Ascending aorta (tissue), 2 donors: ENCODE measurements around the gene LAMTOR5. TPM values are rescaled to one million over a fixed set of nuclear protein-coding genes. Genes with fewer than 3 reads are reported as not detected.

Experiments used
- DNase-seq, 2 donors: peaks; one replicate each; pipeline ENCODE4 v3.0.0-alpha.2; 2019; ENCODE audit warnings: low spot score in 2 of 2
- H3K27ac ChIP-seq, 2 donors: fragments of 200-600 bp; sonication (generic); one replicate each; pipeline ENCODE4 v1.5.1; 2016 to 2017; ENCODE audit warnings: mild to moderate bottlenecking in 1 of 2
- H3K27me3 ChIP-seq: fragments of 200-600 bp; sonication (generic); one replicate; pipeline ENCODE4 v1.5.1; 2017
- H3K36me3 ChIP-seq, 2 donors: fragments of 200-600 bp; sonication (generic); one replicate each; pipeline ENCODE4 v1.5.1; 2016
- H3K4me1 ChIP-seq, 2 donors: fragments of 200-600 bp; sonication (generic); one replicate each; pipeline ENCODE4 v1.5.1; 2016 to 2017; ENCODE audit warnings: mild to moderate bottlenecking in 1 of 2
- H3K4me3 ChIP-seq, 2 donors: fragments of 200-600 bp; sonication (generic); one replicate each; pipeline ENCODE4 v1.5.1; 2016 to 2017; ENCODE audit warnings: mild to moderate bottlenecking in 1 of 2
- H3K9me3 ChIP-seq, 2 donors: fragments of 200-600 bp; sonication (generic); one replicate each; pipeline ENCODE4 v1.5.1; 2016
- intact Hi-C: fragments of 100-400 bp; cut with DNase I; formaldehyde crosslinking; loops from one replicate; pipeline ENCODE4 v1.15.1; 2023
- total RNA-seq: library from RNA; depleted of rRNA; stranded (reverse); fragments of >200 nt; gene quantifications from one replicate; pipeline ENCODE4 v1.1.0, GENCODE V29; 2016
- TF ChIP-seq, protein P1 (sequence below), 3 experiments: fragments of 200-600 bp in 2 of 3; fragments of 450-650 bp in 1 of 3; sonication (generic) in 2 of 3; IDR thresholded peaks; one replicate each; pipeline ENCODE4 v1.5.1; 2016 to 2019; ENCODE audit warnings: antibody characterized with exemption in 3 of 3, mild to moderate bottlenecking in 1 of 3, moderate library complexity in 1 of 3

LAMTOR5 gene
- total RNA-seq = 21.7 TPM

DNA sequence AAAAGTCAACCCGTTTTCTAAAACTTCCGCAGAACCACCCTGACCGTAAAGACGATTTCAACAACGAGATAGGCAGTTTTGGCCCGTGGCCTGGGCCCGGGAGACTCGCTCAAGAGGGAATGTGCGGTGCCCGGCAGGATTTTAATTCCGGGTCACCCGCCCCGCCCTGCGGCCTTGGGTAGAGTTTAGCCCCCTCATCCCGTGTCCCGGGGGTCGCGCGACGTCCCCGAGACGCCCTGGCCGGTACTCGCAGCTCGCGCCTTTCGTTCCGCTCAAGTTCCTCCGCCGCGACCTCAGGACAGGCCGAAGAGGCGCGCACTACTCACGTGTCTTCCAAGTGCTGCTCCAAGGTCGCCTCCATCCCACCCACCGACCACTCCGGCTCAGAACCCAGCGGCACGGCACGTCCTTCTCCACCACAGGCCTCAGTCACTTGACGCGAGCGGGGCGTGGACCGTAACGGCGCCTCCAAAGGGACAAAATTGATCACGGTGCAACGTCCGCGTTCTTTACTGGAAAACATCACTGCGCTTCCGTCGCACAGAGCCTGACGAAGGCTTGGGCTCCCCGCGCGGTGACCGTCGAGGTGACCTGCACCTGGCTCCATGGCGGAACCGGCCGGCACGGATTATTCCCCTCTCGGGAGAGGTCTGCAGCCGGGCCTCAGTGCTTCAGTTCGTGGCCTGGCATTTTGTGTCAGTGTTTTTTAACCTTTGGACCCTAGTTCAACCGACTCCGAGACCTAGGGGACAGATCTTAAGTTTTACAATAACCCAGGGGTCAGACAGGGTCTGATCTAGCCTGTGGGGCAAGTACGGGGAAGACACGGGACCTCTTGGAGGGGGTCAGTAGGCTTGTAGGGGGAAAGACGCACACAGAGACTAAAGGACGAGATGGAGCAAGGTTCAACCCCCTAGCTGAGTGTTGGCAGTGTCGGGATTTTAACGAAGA lies at the start of gene LAMTOR5:
Gene LAMTOR5 (minus strand): TSS at position 435 of the 951 bp plus-strand sequence. CDS start 74 bp downstream, at position 361.
- Histone ChIP-seq H3K9me3 (no peaks in the 10 kb centered on the region), H3K36me3 (peaks cover 20 to 31% of the 10 kb centered on the region in 2 donors), H3K4me1 (peaks cover 9 to 16% of the 10 kb centered on the region in 2 donors), H3K27me3 (no peaks in the 10 kb centered on the region), H3K4me3 (peak within 1 kb of the TSS; percentile 81 to 93), H3K27ac (peak within 1 kb of the TSS; percentile 93 to 96)
- TF ChIP-seq, protein P1, sequence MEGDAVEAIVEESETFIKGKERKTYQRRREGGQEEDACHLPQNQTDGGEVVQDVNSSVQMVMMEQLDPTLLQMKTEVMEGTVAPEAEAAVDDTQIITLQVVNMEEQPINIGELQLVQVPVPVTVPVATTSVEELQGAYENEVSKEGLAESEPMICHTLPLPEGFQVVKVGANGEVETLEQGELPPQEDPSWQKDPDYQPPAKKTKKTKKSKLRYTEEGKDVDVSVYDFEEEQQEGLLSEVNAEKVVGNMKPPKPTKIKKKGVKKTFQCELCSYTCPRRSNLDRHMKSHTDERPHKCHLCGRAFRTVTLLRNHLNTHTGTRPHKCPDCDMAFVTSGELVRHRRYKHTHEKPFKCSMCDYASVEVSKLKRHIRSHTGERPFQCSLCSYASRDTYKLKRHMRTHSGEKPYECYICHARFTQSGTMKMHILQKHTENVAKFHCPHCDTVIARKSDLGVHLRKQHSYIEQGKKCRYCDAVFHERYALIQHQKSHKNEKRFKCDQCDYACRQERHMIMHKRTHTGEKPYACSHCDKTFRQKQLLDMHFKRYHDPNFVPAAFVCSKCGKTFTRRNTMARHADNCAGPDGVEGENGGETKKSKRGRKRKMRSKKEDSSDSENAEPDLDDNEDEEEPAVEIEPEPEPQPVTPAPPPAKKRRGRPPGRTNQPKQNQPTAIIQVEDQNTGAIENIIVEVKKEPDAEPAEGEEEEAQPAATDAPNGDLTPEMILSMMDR (IDR thresholded peaks at IDR 0.05) = peak in 2 of 3 experiments; percentile 5 to 15
- peak; percentile 75 to 97 for DNase-seq
- intact Hi-C loops = loop anchor here (1.0 kb wide), 3 partner anchors 17 to 197 kb away; partner anchors contain the start of genes KCNC4 and RBM15

DNA sequence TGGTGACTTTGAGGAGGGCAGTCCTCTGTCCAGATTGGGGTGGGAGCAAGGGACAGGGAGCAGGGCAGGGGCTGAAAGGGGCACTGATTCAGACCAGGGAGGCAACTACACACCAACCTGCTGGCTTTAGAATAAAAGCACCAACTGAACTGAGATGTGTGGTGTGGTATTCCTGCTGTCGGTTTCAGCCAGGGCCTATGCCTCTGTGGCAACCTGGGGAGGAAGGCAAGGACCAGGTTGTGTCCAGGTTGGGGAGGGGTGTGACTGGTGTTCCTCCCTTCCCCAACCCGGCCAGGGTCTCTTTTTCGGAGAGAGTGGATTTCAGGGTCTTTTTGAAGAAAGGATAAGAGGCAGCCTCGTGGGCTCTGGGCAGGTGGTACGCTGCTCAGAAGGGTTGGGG lies 49.7 kb upstream of the LAMTOR5 start:
- Histone ChIP-seq H3K36me3 (no peaks in the 10 kb centered on the region), H3K9me3 (no peaks in the 10 kb centered on the region), H3K4me3 (no peak overlapping the region), H3K27ac (no peak overlapping the region), H3K4me1 (no peaks in the 10 kb centered on the region), H3K27me3 (no peaks in the 10 kb centered on the region)
- no peak for DNase-seq
- intact Hi-C loops = loop anchor here (5.0 kb wide), 1 partner anchor 125 kb away; no protein-coding TSS in a partner anchor
- TF ChIP-seq, protein P1 (IDR thresholded peaks at IDR 0.05) = no peak

- Histone ChIP-seq H3K4me3 (no peak overlapping the region), H3K36me3 (no peaks in the 10 kb centered on the region), H3K27me3 (no peaks in the 10 kb centered on the region), H3K27ac (no peak overlapping the region), H3K4me1 (no peaks in the 10 kb centered on the region), H3K9me3 (no peaks in the 10 kb centered on the region)
- no peak for DNase-seq
- TF ChIP-seq, protein P1 (IDR thresholded peaks at IDR 0.05) = no peak
- intact Hi-C loops = loop anchor here (5.0 kb wide), 1 partner anchor 123 kb away; no protein-coding TSS in a partner anchor
These were observed 47.7 kb upstream of the LAMTOR5 start for GRCh38 chr1:110455151-110455550.

- no peak for DNase-seq
- no peak overlapping the region for H3K27ac ChIP-seq
- no peaks in the 10 kb centered on the region for H3K4me1 ChIP-seq
- intact Hi-C loops = no loop called here
- H3K27me3 ChIP-seq = no peaks in the 10 kb centered on the region
- no peaks in the 10 kb centered on the region for H3K9me3 ChIP-seq
- TF ChIP-seq, protein P1 (IDR thresholded peaks at IDR 0.05) = no peak
- no peaks in the 10 kb centered on the region for H3K36me3 ChIP-seq
- H3K4me3 ChIP-seq = no peak overlapping the region
These were observed 46.8 kb upstream of the LAMTOR5 start for GRCh38 chr1:110454328-110454727.

DNA sequence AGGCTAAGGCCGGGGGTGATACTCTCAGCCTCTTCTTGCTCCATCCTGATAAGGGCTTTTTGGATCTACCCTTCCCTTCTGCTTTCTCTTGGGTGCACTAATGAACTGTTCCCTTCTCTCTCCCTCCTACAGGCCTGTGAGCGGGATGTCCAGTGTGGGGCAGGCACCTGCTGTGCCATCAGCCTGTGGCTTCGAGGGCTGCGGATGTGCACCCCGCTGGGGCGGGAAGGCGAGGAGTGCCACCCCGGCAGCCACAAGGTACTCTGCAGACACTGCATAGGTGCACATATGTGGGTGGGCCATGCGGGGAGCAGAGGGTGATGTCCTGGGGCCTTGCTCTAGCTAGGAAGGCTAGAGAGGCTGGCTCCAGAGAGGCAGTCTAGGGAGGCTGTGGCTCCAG lies 46.3 kb upstream of the LAMTOR5 start:
- no peak for DNase-seq
- intact Hi-C loops = no loop called here

More for the DNA sequence above, 46.3 kb upstream of the LAMTOR5 start:
- no peaks in the 10 kb centered on the region for H3K36me3 ChIP-seq
- no peak overlapping the region for H3K4me3 ChIP-seq
- no peaks in the 10 kb centered on the region for H3K9me3 ChIP-seq
- H3K27ac ChIP-seq = no peak overlapping the region
- TF ChIP-seq, protein P1 (IDR thresholded peaks at IDR 0.05) = no peak
- no peaks in the 10 kb centered on the region for H3K4me1 ChIP-seq
- no peaks in the 10 kb centered on the region for H3K27me3 ChIP-seq
